HG03175 (cell line): ENCODE data around the gene ABCC9.
"Not testable (repeated sequence)": the region's sequence is repeated elsewhere in the genome, so short reads cannot be mapped to it uniquely, and the experiment has no call there.

Experiments
- ATAC-seq: cut with Tn5 transposase; IDR thresholded peaks from one replicate; pipeline ENCODE4 v1.9.1; 2021; ENCODE audit warnings: mild to moderate bottlenecking, moderate library complexity; ENCODE audit not compliant: unreplicated experiment

ABCC9 gene

DNA sequence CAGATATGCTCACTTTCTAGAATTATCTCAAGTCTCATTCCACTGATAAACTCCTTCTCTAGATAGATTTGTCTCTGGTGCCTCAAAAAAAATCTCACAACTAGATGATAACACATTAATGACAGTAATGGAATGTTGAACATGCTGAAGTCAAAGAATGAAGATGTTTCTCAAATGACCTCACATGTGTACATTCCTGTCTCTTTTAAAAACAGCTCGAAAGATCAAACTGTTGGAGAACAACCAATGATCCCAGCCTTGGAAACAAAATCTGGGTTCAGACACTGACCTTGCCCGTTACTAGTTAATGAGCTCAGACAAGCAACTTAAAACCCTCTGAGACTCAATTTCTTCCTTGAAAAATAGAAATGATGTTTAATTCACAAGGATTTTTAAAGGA, 122.0 kb downstream of the ABCC9 start:
- no peak for ATAC-seq

DNA sequence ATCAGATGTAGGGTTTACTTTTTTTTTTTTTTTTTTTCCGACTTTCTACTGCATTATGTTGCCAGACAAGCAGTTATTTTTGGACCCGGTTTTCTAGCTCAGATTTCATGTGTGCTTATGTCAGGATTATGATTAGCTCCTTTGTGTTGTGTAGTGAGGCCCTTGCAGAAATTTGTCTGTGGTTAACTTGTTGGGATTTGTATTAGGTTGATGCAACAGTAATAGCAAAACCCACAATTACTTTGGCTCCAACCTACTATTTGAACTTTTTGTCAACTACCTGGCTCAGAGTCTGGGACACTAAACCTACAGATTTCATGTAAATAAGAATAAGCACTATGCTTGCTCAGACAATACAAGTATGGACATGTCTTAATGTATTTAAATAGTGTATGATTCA, 122.6 kb downstream of the ABCC9 start:
- no peak for ATAC-seq

DNA sequence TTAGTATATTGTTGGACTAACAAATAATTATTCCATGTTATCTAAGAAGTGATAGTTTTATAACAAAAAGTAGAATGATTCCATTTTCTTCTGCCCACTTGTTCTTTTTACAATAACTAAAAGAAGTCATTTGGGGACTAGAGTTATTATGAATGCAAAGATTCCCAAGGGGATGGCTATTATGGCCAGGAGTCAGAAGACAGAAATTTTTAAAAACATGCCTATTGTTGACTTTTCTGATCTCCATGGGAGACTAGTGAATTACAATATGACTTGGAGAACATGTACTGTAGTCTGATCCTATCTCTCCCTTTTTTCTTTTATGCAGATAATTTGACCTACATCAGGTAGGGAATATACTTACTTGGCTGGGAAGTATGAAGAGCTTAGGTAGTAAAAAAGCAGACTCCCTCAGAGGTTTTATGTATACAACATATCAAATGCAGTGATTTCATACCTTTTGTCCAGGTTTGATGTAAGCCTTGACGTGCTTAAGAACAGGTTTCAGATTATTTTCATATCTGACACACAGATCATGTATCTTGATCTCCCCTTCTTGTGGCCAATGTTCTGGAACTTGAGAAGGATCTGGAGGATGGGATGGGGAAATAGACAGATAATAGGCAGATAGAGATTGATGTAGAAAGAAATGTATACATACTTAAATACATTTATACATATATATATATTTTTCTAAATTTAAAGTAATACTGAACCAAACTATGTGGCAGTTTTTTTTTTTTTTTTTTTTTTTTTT, 125.7 kb downstream of the ABCC9 start:
- ATAC-seq: no peak

DNA sequence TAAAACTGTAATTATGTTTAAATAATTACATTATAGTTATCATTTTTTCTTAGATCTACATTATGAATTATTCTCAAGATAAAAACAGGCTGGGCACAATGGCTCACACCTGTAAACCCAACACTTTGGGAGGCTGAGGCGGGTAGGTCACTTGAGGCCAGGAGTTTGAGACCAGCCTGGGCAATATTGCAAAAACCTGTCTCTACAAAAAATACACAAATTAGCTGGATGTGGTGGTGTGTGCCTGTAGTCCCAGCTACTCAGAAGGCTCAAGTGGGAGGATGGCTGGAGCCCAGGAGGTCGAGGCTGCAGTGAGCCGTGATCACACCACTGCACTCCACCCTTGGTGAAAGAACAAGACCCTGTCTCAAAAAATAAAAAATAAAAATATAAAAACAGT, 126.4 kb downstream of the ABCC9 start:
- ATAC-seq: no peak

DNA sequence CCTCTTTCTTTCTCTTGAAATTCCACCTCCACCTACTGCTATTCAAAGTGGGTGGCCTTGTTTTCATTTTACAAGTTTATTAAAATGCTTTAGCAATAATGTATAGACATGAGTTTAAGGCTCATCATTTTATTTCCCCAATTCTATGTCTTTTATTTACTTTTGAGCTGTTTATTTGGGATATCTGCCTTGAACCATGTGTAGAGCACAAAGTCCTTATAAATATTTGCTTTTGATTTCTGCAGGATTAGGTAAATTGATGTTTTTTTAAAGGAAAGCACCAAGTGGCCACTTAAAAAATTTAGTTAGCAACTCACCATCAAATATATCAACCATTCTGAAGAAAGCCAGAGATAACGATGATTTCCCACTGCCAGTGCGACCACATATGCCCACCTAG, 126.9 kb downstream of the ABCC9 start:
- ATAC-seq: no peak

DNA sequence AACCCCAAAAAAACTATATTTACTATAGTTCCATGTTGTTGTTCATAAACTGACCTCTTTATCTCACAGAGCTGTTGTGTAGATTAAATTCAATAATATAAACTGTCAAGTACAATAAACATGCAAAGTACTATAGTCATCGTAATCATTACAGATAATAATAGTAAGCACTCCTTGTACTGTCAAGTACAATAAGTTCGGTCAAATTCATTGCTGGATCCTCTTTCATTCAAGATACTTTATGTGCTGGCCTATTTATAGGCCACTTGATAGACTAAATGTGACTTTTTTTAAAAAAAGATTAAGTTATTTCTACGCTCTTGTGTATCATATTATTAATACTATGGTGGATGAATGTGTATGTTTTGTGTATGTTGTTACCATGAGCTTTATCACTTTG, 127.5 kb downstream of the ABCC9 start:
- no peak for ATAC-seq

DNA sequence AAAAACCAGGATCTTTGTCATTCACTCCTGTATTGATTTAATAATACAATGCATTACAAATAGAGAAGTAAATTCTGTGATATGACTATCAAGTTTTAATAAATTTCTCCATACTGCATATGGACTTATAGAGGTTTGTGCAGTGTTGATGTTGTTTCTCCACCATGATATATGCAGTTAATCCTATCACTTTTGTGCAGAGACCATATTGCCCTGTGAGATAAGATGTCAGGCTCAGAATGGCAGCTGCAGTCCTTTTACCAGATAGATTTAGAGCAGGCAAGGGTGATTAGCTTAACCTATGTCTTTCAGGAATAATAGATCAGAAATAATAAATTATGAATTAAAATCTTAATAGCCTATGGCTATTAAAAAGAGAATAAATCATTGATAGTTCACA, 128.1 kb downstream of the ABCC9 start:
- no peak for ATAC-seq

DNA sequence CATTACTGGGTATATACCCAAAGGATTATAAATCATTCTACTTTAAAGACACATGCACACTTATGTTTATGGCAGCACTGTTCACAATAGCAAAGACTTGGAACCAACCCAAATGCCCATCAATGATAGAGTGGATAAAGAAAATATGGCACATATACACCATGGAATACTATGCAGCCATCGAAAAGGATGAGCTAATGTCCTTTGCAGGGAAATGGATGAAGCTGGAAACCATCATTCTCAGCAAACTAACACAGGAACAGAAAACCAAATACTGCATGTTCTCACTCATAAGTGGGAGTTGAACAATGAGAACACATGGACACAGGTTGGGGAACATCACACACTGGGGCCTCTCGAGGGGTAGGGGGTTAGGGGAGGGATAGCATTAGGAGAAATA, 128.9 kb downstream of the ABCC9 start:
- ATAC-seq: not testable (repeated sequence)

DNA sequence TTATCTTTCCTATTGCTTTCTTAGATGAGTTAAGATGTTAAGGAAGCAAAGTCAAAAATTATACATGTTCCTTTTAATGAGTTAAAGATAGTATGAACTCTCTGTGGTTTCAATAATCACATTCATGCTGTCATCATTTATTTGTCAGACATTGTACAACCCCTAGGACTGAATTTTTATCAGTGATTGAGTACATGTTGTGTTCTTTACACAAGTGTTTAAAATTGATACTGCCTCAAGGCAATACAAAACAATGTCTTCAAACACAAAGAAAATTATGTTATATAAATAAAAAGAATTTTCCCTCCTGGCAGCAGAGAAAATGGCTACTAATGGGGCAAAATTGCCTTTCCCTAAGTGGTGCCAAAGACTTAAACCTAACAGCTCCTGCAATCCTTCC, 132.1 kb downstream of the ABCC9 start:
- no peak for ATAC-seq

DNA sequence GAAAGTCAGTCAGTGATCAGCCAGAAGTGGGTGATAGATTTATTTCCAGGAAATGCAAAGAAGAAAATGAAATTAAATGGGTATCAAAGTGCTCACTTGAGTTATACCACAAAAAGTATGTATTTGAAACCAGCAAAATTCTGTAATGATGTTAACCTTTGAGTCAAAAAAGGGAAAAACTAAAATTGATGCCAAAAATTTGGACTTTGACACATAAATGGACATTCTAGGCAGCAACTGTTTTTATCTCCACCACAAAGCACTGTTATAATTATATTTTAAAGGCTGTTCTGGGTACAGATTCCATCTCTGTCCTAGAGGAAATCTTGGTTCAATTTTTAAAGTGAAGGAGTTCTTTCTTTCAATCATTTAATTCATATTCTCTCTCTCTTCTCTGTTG, 135.0 kb downstream of the ABCC9 start:
- no peak for ATAC-seq

DNA sequence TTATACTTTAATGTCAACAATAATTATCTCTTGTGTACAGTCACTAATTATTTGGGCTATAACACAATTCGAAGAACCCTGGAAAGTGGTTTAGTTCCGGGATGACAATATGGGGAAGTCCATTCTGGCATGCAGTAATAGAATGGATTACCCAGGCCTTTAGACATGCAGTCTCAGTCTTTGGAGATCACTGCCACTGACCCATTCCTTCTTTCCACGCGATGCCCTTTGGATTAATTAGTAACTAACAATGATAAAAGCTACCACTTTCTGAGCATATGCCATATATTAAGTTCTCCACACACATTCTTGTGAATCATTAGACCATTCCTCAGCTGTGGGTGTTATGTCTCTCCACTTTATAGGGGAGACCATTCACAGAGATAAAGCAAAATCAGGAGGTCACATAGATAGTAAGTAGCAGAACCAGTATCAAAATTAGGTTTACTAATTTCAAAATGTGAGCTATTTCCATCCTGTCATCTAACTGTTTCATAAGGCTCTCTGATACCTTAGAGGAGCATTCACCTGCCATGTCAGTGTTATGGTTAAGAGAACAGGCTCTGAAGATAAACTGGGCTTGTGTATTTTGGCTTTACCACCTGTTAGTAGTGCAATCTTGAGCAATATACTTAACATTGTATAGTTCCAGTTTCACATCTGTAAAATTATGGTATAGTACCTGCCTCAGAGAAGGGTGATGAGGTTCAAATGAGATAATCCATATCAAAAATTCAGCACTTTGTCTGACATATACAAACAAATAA, 139.5 kb downstream of the ABCC9 start:
- no peak for ATAC-seq

DNA sequence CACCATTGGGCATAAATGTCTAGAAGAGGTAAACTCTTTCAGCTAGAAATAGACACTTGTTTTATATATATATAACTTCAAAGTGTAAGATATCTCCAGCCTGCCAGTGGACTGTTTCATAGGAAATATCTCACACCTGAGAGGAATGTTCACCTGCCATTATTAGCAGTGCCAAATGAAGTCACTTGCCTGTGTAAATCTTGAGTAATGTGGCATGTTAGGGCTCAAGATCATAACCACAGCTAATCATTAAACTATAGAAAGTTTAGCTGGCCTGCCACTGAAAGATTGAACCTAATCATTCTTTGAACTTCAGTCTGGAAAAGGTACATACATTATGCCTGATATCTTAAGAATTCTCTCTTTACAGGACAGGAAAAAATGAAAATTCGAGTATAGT, 141.2 kb downstream of the ABCC9 start:
- ATAC-seq: no peak

DNA sequence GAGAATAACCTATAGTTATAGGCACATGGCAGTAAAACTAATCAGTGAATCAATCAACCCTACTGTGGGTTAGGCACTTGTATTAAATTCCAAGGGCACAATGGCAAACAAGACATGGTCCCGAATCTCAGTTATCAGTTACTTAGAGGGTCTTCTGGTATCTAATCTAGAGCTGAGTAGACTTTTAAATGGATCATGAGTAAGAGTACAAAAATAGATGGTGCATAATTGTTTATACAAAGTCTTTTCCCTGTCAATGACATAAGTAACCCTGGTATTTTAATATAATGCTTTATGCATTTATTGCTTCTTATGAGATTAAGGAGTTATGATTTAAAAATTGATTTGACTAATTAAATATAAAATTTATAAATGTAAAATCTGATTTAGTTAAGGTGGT, 143.7 kb downstream of the ABCC9 start:
- no peak for ATAC-seq

DNA sequence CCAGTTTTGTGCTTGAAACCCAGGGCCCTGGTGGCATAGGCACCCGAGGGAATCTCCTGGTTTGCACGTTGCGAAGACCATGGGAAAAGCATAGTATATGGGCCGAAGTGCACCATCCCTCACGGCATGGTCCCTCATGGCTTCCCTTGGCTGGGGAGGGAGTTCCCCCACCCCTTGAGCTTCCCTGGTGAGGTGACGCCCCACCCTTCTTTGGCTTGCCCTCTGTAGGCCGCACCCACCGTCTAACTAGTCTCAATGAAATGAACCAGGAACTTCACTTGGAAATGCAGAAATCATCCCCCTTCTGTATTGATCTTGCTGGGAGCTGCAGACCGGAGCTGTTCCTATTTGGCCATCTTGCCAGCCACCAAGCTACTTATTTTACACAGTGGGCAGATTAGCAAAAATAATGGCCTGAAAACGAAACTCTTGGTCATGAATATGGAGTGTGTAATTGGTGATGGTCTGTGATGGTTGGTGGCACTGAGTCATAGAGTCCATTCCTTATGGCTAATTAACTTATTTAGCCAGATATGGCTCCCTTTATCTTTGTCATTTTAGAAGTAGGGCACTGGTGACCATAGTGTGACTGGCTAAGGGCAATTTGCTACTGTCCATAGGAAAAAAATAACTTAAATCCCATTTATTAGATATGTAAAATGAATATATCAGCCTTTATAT, 145.4 kb downstream of the ABCC9 start:
- ATAC-seq: no peak

DNA sequence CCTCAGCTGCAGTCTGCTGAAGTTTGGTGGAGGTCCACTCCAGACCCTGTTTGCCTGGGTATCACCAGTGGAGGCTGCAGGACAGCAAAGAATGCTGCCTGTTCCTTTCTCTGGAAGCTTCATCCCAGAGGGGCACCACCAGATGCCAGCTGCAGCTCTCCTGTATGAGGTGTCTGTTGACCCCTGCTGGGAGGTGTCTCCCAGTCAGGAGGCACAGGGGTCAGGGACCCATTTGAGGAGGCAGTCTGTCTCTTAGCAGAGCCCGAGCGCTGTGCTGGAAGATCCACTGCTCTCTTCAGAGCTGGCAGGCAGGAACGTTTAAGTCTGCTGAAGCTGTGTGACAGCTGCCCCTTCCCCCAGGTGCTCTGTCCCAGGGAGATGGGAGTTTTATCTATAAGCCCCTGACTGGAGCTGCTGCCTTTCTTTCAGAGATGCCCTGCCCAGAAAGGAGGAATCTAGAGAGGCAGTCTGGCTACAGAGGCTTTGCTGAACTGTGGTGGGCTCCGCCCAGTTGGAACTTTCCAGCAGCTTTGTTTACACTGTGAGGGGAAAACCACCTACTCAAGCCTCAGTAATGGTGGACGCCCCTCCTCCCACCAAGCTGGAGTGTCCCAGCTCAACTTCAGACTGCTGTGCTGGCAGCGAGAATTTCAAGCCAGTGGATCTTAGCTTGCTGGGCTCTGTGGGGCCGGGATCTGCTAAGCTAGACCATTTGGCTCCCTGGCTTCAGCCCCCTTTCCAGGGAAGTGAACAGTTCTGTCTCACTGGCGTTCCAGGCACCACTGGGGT, 146.2 kb downstream of the ABCC9 start:
- not testable (repeated sequence) for ATAC-seq

DNA sequence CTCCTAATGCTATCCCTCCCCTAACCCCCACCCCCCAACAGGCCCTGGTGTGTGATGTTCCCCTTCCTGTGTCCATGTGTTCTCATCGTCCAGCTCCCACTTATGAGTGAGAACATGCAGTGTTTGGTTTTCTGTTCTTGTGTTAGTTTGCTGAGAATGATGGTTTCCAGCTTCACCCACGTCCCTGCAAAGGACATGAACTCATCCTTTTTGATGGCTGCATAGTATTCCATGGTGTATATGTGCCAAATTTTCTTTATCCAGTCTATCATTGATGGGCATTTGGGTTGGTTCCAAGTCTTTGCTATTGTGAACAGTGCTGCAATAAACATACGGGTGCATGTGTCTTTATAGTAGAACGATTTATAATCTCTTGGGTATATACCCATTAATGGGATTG, 151.5 kb downstream of the ABCC9 start:
- ATAC-seq: not testable (repeated sequence)

DNA sequence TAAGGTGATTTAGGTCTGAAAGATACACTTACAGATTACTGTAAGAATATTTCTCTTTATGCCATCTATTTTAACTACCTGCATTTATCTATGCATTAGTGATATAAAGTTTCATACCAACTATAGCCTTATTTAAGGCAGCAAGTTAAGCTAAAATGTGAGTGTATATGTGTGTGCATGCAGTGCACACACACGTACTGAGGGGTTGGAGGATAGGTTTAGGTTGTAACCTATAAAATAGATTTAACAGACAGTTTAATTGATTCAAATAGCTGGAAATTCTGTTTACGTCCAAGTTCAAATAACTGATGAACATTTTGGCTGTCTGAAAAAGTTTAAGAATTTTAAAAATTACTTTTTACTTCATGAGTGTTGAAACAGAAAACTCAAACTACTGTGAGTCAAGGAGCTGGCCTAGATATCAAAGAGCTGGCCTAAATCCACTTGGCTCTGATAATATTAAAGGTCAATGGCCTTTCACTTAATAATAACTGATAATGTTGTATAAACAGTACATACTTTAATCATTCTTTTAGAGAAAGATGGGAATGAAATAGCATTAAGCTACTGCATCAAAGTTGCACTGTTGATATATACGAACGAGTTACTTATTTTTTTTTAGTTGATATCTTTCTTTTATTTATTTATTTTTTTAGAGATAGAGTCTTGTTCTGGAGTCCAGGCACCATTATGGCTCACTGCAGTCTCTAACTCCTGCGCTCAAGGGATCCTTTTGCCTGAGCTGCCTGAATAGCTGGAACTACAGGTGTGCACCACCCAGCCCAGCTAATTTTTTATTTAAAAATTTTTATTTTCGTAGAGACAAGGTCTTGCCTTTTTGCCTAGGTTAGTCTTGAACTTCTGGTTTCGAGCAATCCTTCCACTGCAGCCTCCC, 152.9 kb downstream of the ABCC9 start:
- no peak for ATAC-seq

DNA sequence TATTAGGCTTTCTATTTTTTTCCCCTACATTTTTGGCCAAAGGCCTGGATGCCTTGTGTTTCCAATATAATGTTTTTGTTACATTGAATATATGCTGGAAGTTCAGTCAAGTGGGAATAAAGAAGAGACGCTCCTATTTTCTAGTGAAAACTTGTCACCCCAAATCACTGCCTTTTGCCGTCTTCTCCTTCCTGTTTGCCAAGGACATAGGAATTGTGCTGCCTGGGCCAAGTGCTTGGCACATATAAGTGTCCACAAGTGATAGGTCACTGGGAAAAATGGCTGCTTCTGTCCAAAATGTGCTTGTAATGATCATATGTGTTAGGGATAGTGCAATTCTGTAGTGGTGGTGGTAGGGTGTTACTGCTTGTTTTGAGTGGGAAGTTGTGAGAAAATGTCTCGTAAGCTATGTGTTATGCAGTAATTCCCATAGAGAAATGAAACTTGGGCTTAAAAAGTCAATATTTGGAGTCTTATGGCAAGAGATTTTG, 155.1 kb downstream of the ABCC9 start:
- ATAC-seq: no peak

DNA sequence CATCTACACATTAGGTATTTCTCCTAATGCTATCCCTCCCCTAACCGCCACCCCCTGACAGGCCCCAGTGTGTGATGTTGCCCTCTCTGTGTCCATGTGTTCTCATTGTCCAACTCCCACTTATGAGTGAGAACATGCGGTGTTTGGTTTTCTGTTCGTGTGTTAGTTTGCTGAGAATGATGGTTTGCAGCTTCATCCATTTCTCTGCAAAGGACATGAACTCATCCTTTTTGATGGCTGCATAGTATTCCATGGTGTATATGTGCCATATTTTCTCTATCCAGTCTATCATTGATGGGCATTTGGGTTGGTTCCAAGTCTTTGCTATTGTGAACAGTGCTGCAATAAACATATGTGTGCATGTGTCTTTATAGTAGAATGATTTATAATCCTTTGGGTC, 158.5 kb downstream of the ABCC9 start:
- not testable (repeated sequence) for ATAC-seq

DNA sequence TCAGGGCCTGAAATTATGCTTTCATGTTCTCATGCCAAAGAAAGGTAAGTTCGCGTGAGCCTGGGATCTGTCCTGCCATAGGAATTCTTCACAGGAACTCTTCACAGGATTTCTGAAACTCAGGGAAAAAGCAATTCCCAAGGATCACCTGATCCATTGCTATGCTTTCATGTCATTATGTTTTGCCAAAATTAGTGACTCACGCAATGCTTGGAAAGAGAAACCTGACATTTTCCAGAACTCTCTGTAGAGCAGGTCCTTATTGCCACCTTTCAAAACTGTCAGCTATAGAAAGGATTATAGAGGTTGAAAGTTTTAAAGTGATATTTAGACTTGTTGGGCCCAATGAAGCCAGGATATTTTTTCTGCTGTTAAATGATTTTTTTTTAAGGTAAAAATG, 160.4 kb downstream of the ABCC9 start:
- no peak for ATAC-seq
